Endothelial cell of umbilical vein (primary cell): ENCODE results near the gene SERPINA6. TPM values are rescaled to one million over a fixed set of nuclear protein-coding genes. Genes with fewer than 3 reads are reported as not detected.

Experiments
- BruUV-seq: library from RNA; stranded (reverse); fragments of 400-500 nt; replicated peaks from 2 replicates; lab custom pipeline; 2021; lab: Mats Ljungman, UMichigan
- CTCF ChIA-PET: fragments of 300-600, 350-600 bp; sonication (Branson Sonifier 250); formaldehyde crosslinking; loops from one replicate; lab custom pipeline; 2021; ENCODE audit warnings: antibody characterized with exemption, inconsistent platforms; lab: Charles Lee
- POLR2A ChIA-PET: fragments of 300-600, 350-600 bp; sonication (Branson Sonifier 250); formaldehyde crosslinking; loops from one replicate; lab custom pipeline; 2021; ENCODE audit warnings: antibody characterized with exemption, inconsistent platforms; lab: Charles Lee
- DNase-seq: peaks from one replicate; pipeline ENCODE4 v3.0.0-alpha.2; 2011; ENCODE audit warnings: low read depth, low spot score
- FAIRE-seq: peaks from 2 replicates; lab custom pipeline; 2011; peaks lifted over from hg19 to GRCh38; lab: Jason Lieb, UNC
- H2AFZ ChIP-seq: 2 replicates; pipeline ENCODE4 v1.6.0; 2012; ENCODE audit warnings: low read depth, low read length, control low read depth, inconsistent platforms
- H3K27ac ChIP-seq: 2 replicates; pipeline ENCODE4 v1.5.1; 2011; ENCODE audit warnings: low read depth, mild to moderate bottlenecking, control low read depth, low read length, moderate library complexity; ENCODE audit not compliant: insufficient read depth
- H3K27me3 ChIP-seq, 2 experiments: 2 replicates each; pipeline versions ENCODE4 v1.6.0 to v1.6.1; 2011; ENCODE audit warnings: low read length in 2 of 2, mixed read lengths in 1 of 2; ENCODE audit not compliant: control insufficient read depth in 2 of 2, insufficient read depth in 2 of 2
- H3K36me3 ChIP-seq, 2 experiments: 2 replicates in 1 of 2; 3 replicates in 1 of 2; pipeline ENCODE4 v1.5.1; 2011; ENCODE audit warnings: low read length in 2 of 2, mild to moderate bottlenecking in 1 of 2, moderate library complexity in 1 of 2; ENCODE audit not compliant: control insufficient read depth in 2 of 2, insufficient read depth in 2 of 2; ENCODE audit errors: extremely low read depth in 1 of 2
- H3K4me1 ChIP-seq: 3 replicates; pipeline ENCODE4 v1.5.1; 2011; ENCODE audit warnings: mild to moderate bottlenecking, low read length; ENCODE audit not compliant: control insufficient read depth, insufficient read depth; ENCODE audit errors: extremely low read depth
- H3K4me2 ChIP-seq: 2 replicates; pipeline ENCODE4 v1.6.1; 2011; ENCODE audit warnings: low read length, control low read depth, mixed read lengths; ENCODE audit not compliant: insufficient read depth
- H3K4me3 ChIP-seq, 3 experiments: fragments of 200-600 bp in 1 of 3; sonication (generic), shearing (Covaris generic) in 1 of 3; replicated peaks in 1 of 3; 2 replicates each; pipeline ENCODE4 v1.5.1; 2011 to 2016; ENCODE audit warnings: control low read depth in 3 of 3, low read length in 3 of 3, mild to moderate bottlenecking in 2 of 3, inconsistent platforms in 1 of 3, low read depth in 1 of 3, moderate library complexity in 1 of 3; ENCODE audit not compliant: insufficient read depth in 1 of 3
- H3K79me2 ChIP-seq: 2 replicates; pipeline ENCODE4 v1.6.0; 2012; ENCODE audit warnings: low read length, inconsistent platforms; ENCODE audit not compliant: control insufficient read depth, insufficient read depth
- H3K9ac ChIP-seq: replicated peaks from 2 replicates; pipeline ENCODE3; 2011; ENCODE audit warnings: low read length, control low read depth; ENCODE audit not compliant: insufficient read depth; ENCODE audit errors: extremely low read depth
- H3K9me1 ChIP-seq: replicated peaks from 3 replicates; pipeline ENCODE4 v1.6.0; 2011; ENCODE audit warnings: mild to moderate bottlenecking, low read length; ENCODE audit not compliant: control insufficient read depth, insufficient read depth; ENCODE audit errors: extremely low read depth
- H3K9me3 ChIP-seq: replicated peaks from 2 replicates; pipeline ENCODE4 v1.5.1; 2012; ENCODE audit warnings: low read length, inconsistent platforms; ENCODE audit not compliant: control insufficient read depth, insufficient read depth
- H4K20me1 ChIP-seq: replicated peaks from 2 replicates; pipeline ENCODE3; 2011; ENCODE audit warnings: mild to moderate bottlenecking, low read length; ENCODE audit not compliant: control insufficient read depth, insufficient read depth; ENCODE audit errors: extremely low read depth
- EZH2 ChIP-seq: IDR thresholded peaks from 2 replicates; pipeline ENCODE4 v1.6.1; 2012; ENCODE audit warnings: borderline replicate concordance, low read depth, mild to moderate bottlenecking, moderate library complexity, low read length, inconsistent platforms; ENCODE audit not compliant: severe bottlenecking
- FOS ChIP-seq: IDR thresholded peaks from 2 replicates; pipeline ENCODE4 v1.6.1; 2011; ENCODE audit warnings: mild to moderate bottlenecking, low read length, moderate library complexity, borderline replicate concordance; ENCODE audit not compliant: insufficient read depth
- GATA2 ChIP-seq: IDR thresholded peaks from 2 replicates; pipeline ENCODE4 v1.7.0; 2011; ENCODE audit warnings: low read depth, mild to moderate bottlenecking, moderate library complexity, mixed read lengths, low read length; ENCODE audit not compliant: insufficient read length, insufficient read depth
- JUN ChIP-seq: IDR thresholded peaks from 2 replicates; pipeline ENCODE4 v1.6.1; 2011; ENCODE audit warnings: borderline replicate concordance, low read depth; ENCODE audit not compliant: insufficient read length, insufficient read depth
- MYC ChIP-seq: IDR thresholded peaks from one replicate; pipeline ENCODE4 v1.6.1; 2011; ENCODE audit warnings: mild to moderate bottlenecking, low read depth, low read length
- POLR2A ChIP-seq: IDR thresholded peaks from 2 replicates; pipeline ENCODE4 v1.6.1; 2012; ENCODE audit warnings: low read depth, mild to moderate bottlenecking, control low read depth, low read length
- POLR2AphosphoS5 ChIP-seq: IDR thresholded peaks from 2 replicates; pipeline ENCODE4 v1.6.1; 2012; ENCODE audit warnings: low read depth, mild to moderate bottlenecking, control low read depth, low read length, moderate library complexity; ENCODE audit not compliant: insufficient read depth
- dilution Hi-C: fragments of 300-500 bp; cut with MboI; formaldehyde crosslinking; loops from one replicate; pipeline ENCODE4 v1.15.0; 2019; ENCODE audit warnings: low sequenced_read_pairs; ENCODE audit not compliant: extremely low pct_ligation_motif_present
- intact Hi-C: fragments of 100-400 bp; cut with micrococcal nuclease; formaldehyde crosslinking; loops from one replicate; pipeline ENCODE4 v1.10.0; 2022
- polyA plus RNA-seq, 4 experiments: library from polyadenylated mRNA; depleted of rRNA in 3 of 4; stranded (reverse) in 3 of 4; unstranded in 1 of 4; fragments of >200 nt; gene quantifications; 2 replicates each; pipeline versions ENCODE4 v1.2.1 to v1.2.3, GENCODE V29; 2011 to 2012; ENCODE audit warnings: missing spikeins in 1 of 4
- total RNA-seq: library from RNA; stranded (reverse); gene quantifications from 2 replicates; pipeline ENCODE4 v1.2.3, GENCODE V29; 2021
- TF ChIP-seq, protein P1 (sequence below), 2 donors: IDR thresholded peaks; 1 replicate in 1 of 2; 2 replicates in 1 of 2; pipeline ENCODE4 v1.5.1; 2011; ENCODE audit warnings: low read length in 2 of 2, mild to moderate bottlenecking in 2 of 2, moderate library complexity in 2 of 2, control low read depth in 1 of 2, inconsistent platforms in 1 of 2, low read depth in 1 of 2; ENCODE audit not compliant: insufficient read depth in 1 of 2; ENCODE audit errors: extremely low read depth in 1 of 2
- TF ChIP-seq, protein P2 (sequence below): IDR thresholded peaks from 2 replicates; pipeline ENCODE4 v1.6.1; 2011; ENCODE audit not compliant: insufficient read depth, insufficient read length

Gene SERPINA6
- total and polyA plus RNA-seq, 2 donors (not counting 3 experiments of a cell fraction or from before 2014, with no cell fraction given), result not detected

- Histone ChIP-seq H3K9me1 (no peaks in the 10 kb centered on the region), H2AFZ (no peak overlapping the region), H3K4me2 (no peak overlapping the region), H3K4me1 (no peaks in the 10 kb centered on the region), H3K27ac (no peak overlapping the region), H3K27me3 (no peaks in the 10 kb centered on the region), H3K9me3 (no peaks in the 10 kb centered on the region), H4K20me1 (no peaks in the 10 kb centered on the region), H3K9ac (no peak overlapping the region), H3K36me3 (no peaks in the 10 kb centered on the region), H3K79me2 (no peaks in the 10 kb centered on the region), H3K4me3 (no peak overlapping the region)
- intact Hi-C loops, result no loop called here
- no peak for FAIRE-seq
- ChIA-PET POLR2A (no interaction called here), CTCF (no interaction called here)
- dilution Hi-C loops, result no loop called here
- no peak for DNase-seq
- BruUV-seq, result no TSS peak
- TF ChIP-seq JUN, result no peak
- TF ChIP-seq EZH2, result no peak
- no peak for TF ChIP-seq GATA2
- no peak for TF ChIP-seq POLR2A
- TF ChIP-seq MYC, result no peak
- TF ChIP-seq, protein P1, sequence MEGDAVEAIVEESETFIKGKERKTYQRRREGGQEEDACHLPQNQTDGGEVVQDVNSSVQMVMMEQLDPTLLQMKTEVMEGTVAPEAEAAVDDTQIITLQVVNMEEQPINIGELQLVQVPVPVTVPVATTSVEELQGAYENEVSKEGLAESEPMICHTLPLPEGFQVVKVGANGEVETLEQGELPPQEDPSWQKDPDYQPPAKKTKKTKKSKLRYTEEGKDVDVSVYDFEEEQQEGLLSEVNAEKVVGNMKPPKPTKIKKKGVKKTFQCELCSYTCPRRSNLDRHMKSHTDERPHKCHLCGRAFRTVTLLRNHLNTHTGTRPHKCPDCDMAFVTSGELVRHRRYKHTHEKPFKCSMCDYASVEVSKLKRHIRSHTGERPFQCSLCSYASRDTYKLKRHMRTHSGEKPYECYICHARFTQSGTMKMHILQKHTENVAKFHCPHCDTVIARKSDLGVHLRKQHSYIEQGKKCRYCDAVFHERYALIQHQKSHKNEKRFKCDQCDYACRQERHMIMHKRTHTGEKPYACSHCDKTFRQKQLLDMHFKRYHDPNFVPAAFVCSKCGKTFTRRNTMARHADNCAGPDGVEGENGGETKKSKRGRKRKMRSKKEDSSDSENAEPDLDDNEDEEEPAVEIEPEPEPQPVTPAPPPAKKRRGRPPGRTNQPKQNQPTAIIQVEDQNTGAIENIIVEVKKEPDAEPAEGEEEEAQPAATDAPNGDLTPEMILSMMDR (IDR thresholded peaks at IDR 0.05; ENCODE audit: extremely low read depth in 1 of 2, insufficient read depth in 1 of 2, low read depth in 1 of 2, low read length in 2 of 2), result no peak
- no peak for TF ChIP-seq FOS
- no peak for TF ChIP-seq POLR2AphosphoS5
- TF ChIP-seq, protein P2, sequence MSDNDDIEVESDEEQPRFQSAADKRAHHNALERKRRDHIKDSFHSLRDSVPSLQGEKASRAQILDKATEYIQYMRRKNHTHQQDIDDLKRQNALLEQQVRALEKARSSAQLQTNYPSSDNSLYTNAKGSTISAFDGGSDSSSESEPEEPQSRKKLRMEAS, result no peak
These were observed 38.9 kb downstream of the SERPINA6 start for GRCh38 chr14:94284221-94284620.
